ENCODE data around the gene B3GAT2. TPM values are rescaled to one million over a fixed set of nuclear protein-coding genes. Genes with fewer than 3 reads are reported as not detected.

Gene B3GAT2
- polyA plus RNA-seq, 1 donor (not counting 4 experiments of a cell fraction or from before 2014, with no cell fraction given) = 0.01 TPM

DNA sequence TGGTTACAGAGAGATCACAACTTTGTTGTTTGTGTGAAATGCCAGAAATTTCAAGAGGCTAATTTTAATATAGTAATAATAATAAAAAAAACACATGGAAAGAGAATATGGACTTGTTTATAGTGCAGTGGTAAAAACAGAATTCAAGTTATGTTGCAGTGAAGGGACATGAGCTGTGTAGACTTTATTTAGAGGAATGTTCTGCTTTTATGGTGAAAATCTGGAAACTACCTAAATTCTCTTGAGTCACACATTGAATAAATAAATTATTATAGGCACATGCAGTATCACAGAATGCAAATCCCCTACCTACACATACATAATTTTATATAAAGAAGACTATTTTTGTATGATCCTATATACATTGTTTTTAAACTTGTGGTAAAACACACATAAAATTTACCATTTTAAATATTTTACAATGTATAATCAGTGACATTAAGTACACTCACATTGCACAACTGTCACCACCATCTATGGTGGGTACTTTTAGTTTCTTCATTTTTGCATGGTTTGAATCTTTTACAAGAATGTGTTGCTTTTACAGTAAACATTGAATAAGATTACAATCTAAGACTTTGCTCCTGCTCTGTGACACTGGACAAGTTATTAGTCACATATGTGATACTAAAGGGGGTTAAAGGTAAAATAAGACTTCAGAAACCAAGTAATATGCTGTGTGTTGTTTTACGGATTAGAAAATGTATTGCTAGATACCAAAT, 107.4 kb downstream of the B3GAT2 start:
- H3K4me1 ChIP-seq (ENCODE audit: control insufficient read depth, extremely low read depth, insufficient read depth, low read length) = peaks cover 6% of the 10 kb centered on the region
- H3K27ac ChIP-seq (ENCODE audit: control insufficient read depth, insufficient read depth, low read length) = no peak overlapping the region
- H3K36me3 ChIP-seq (ENCODE audit: control insufficient read depth in 2 of 2, extremely low read depth in 1 of 2, insufficient read depth in 2 of 2, low read length in 2 of 2) = no peaks in the 10 kb centered on the region
- no peak overlapping the region for H3K4me3 ChIP-seq (ENCODE audit: control insufficient read depth in 2 of 3, extremely low read depth in 1 of 3, insufficient read depth in 2 of 3, low read depth in 1 of 3, low read length in 3 of 3)
- no peak for FAIRE-seq
- H3K9me1 ChIP-seq (ENCODE audit: control insufficient read depth, extremely low read depth, insufficient read depth, low read length) = no peaks in the 10 kb centered on the region
- no peaks in the 10 kb centered on the region for H4K20me1 ChIP-seq (ENCODE audit: control insufficient read depth, extremely low read depth, insufficient read depth, low read length)
- DNase-seq (ENCODE audit: low read depth, low spot score) = no peak
- H3K9me3 ChIP-seq (ENCODE audit: control insufficient read depth, low read depth, low read length) = no peaks in the 10 kb centered on the region
- H3K9ac ChIP-seq (ENCODE audit: control insufficient read depth, extremely low read depth, insufficient read depth, low read length) = no peak overlapping the region
- no peak overlapping the region for H3K4me2 ChIP-seq (ENCODE audit: control insufficient read depth, extremely low read depth, insufficient read depth, low read depth, low read length)
- dilution Hi-C loops (cut with MboI; ENCODE audit: extremely low pct_ligation_motif_present, low sequenced_read_pairs) = no loop called here
- no peaks in the 10 kb centered on the region for H3K27me3 ChIP-seq (ENCODE audit: control insufficient read depth, extremely low read depth, insufficient read depth, low read length)
- H2AFZ ChIP-seq (ENCODE audit: control insufficient read depth, low read length) = no peak overlapping the region
- TF ChIP-seq EZH2 (IDR thresholded peaks at IDR 0.05; ENCODE audit: low read length) (no peak), CTCF (optimal IDR thresholded peaks at IDR 0.05 in 1 of 3, IDR thresholded peaks at IDR 0.05 in 1 of 3, conservative IDR thresholded peaks at IDR 0.05 in 1 of 3; ENCODE audit: extremely low read depth in 1 of 3, insufficient read depth in 2 of 3, low read length in 3 of 3) (no peak)
- H3K79me2 ChIP-seq (ENCODE audit: control insufficient read depth, insufficient read depth, low read length) = no peaks in the 10 kb centered on the region

DNA sequence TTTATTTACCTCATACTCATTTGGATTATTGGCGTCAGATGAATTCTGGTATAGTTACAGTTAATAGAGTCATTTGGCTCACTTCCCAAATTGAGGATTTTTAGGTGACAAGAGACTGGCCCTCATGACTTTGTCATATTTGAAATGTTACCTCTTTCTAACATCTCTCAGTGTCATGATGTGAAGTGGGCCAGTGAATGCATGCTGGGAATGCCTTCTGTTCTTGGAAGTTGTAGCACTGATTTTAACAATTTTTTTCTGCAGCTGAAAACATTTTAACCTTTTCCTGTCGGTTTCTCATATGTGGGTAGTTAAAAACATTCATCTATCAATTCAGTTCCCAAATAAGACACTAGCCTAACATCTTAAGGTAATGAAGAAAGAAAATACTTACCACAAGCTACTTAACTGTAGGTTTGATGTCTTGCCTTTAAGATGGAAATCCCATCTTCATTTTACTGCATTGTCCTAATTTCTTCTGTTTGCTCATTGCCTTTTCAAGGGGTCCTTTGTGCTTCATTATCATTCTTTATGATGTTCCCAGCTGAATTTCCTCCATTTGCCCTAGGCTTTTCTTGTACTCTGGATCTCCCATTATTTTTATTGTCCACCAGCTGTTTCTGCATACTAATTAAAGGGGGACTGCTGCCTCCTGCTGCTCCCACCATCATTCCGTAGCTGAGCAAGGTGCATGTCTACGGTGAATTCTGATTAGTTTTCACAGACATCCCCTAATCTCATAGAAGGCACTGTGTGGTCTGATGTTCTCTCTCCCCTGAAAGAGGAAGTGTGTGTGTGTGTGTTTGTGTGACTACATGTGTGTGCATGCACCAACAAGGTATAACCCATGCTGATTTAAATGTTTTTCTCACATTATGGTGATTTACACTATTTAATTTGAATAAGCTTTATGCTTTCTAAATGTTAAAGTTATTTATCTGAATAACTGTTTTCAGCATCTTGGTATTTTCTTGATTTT, 109.5 kb downstream of the B3GAT2 start:
- DNase-seq (ENCODE audit: low read depth, low spot score) = no peak
- Histone ChIP-seq H3K9ac (ENCODE audit: control insufficient read depth, extremely low read depth, insufficient read depth, low read length) (no peak overlapping the region), H2AFZ (ENCODE audit: control insufficient read depth, low read length) (no peak overlapping the region), H3K27ac (ENCODE audit: control insufficient read depth, insufficient read depth, low read length) (no peak overlapping the region), H3K4me1 (ENCODE audit: control insufficient read depth, extremely low read depth, insufficient read depth, low read length) (peaks cover 6% of the 10 kb centered on the region), H3K4me3 (ENCODE audit: control insufficient read depth in 2 of 3, extremely low read depth in 1 of 3, insufficient read depth in 2 of 3, low read depth in 1 of 3, low read length in 3 of 3) (no peak overlapping the region), H3K4me2 (ENCODE audit: control insufficient read depth, extremely low read depth, insufficient read depth, low read depth, low read length) (no peak overlapping the region), H3K79me2 (ENCODE audit: control insufficient read depth, insufficient read depth, low read length) (no peaks in the 10 kb centered on the region), H3K9me3 (ENCODE audit: control insufficient read depth, low read depth, low read length) (no peaks in the 10 kb centered on the region), H3K9me1 (ENCODE audit: control insufficient read depth, extremely low read depth, insufficient read depth, low read length) (no peaks in the 10 kb centered on the region), H3K27me3 (ENCODE audit: control insufficient read depth, extremely low read depth, insufficient read depth, low read length) (no peaks in the 10 kb centered on the region), H3K36me3 (ENCODE audit: control insufficient read depth in 2 of 2, extremely low read depth in 1 of 2, insufficient read depth in 2 of 2, low read length in 2 of 2) (no peaks in the 10 kb centered on the region), H4K20me1 (ENCODE audit: control insufficient read depth, extremely low read depth, insufficient read depth, low read length) (no peaks in the 10 kb centered on the region)
- TF ChIP-seq CTCF (optimal IDR thresholded peaks at IDR 0.05 in 1 of 3, IDR thresholded peaks at IDR 0.05 in 1 of 3, conservative IDR thresholded peaks at IDR 0.05 in 1 of 3; ENCODE audit: extremely low read depth in 1 of 3, insufficient read depth in 2 of 3, low read length in 3 of 3) (no peak), EZH2 (IDR thresholded peaks at IDR 0.05; ENCODE audit: low read length) (no peak)
- FAIRE-seq = no peak
- dilution Hi-C loops (cut with MboI; ENCODE audit: extremely low pct_ligation_motif_present, low sequenced_read_pairs) = no loop called here
